ENCODE data around the gene REN. TPM values are rescaled to one million over a fixed set of nuclear protein-coding genes. Genes with fewer than 3 reads are reported as not detected.

REN gene
- total and polyA plus RNA-seq, 9 of the 15 experiments (the other 6 are each of a cell fraction or from before 2014, with no cell fraction given) = 1.7 to 9.9 (median 3.1) TPM

DNA sequence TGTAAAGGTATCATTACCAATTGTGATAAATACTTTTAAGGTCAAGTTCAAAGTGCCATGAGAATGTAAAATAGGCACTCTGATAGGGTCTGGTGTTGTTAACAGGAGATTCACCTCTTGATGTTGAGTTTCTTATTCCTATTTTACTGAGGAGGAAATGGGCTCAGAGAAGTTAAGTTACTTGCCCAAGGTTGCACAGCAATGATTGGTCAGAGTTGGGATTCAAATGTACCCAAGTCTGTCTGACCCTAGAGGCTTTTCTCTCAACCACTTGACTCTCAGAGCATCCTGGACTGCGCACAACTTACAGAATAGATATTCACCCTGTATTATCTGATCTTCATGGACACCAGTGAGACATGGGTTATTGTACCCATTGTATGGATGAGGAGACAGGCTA lies 59.3 kb downstream of the REN start:
- Histone ChIP-seq H3K27me3 (ENCODE audit: control insufficient read depth in 2 of 2, insufficient read depth in 2 of 2, low read length in 2 of 2) (peaks cover 16 to 60% of the 10 kb centered on the region in 2 experiments), H3K27ac (ENCODE audit: extremely low read depth, low read depth, low read length) (no peak overlapping the region), H3K4me2 (ENCODE audit: insufficient read depth, low read length) (no peak overlapping the region), H3K36me3 (ENCODE audit: control insufficient read depth, insufficient read depth, low read length) (no peaks in the 10 kb centered on the region), H3K9ac (ENCODE audit: insufficient read depth in 1 of 2, low read depth in 2 of 2, low read length in 2 of 2) (no peak overlapping the region), H3K4me1 (replicated peaks in 1 of 2; ENCODE audit: control insufficient read depth in 2 of 2, insufficient read depth in 2 of 2, low read length in 2 of 2) (no peaks in the 10 kb centered on the region; a peak in 1 of 5 replicates), H3K79me2 (ENCODE audit: control insufficient read depth, insufficient read depth, low read length) (no peaks in the 10 kb centered on the region), H2AFZ (ENCODE audit: low read depth, low read length) (no peak overlapping the region), H3K9me1 (ENCODE audit: control insufficient read depth, insufficient read depth, low read length) (no peaks in the 10 kb centered on the region), H3K9me3 (replicated peaks; ENCODE audit: control insufficient read depth, insufficient read depth, low read depth, low read length) (no peaks in the 10 kb centered on the region), H3K4me3 (no peak overlapping the region), H4K20me1 (replicated peaks; ENCODE audit: control insufficient read depth, insufficient read depth, low read length) (no peaks in the 10 kb centered on the region; the same call in 1 of the 2 replicates)
- ChIA-PET POLR2A (interaction anchor here (0.7 kb wide), 2 partner anchors 15 to 56 kb away, joined by 3 to 4 read pairs; no protein-coding TSS in a partner anchor), CTCF (ENCODE audit: low intra/inter-chr PET ratio) (no interaction called here)
- DNase-seq (ENCODE audit: extremely low read depth in 1 of 4, low spot score in 3 of 4) (no peak), ATAC-seq (no peak), FAIRE-seq (no peak)
- 0% methylated on average over 1 of the region's 1 CpG for WGBS (ENCODE audit: insufficient coverage, low coverage, missing lambda C conversion rate)
- BruUV-seq (replicated peaks) = no TSS peak
- intact Hi-C loops (cut with micrococcal nuclease) (no loop called here), in situ Hi-C loops (cut with MboI) (no loop called here)
- no peak for TF ChIP-seq DNMT1 (IDR thresholded peaks at IDR 0.05)
- no peak for TF ChIP-seq CREBBP (IDR thresholded peaks at IDR 0.05; ENCODE audit: low read depth, low read length)
- no peak for TF ChIP-seq ZBTB7A (IDR thresholded peaks at IDR 0.05; ENCODE audit: borderline replicate concordance, control insufficient read depth, low read depth, low read length)
- TF ChIP-seq POLR2B (IDR thresholded peaks at IDR 0.05; ENCODE audit: low read depth, partially characterized antibody) = no peak
- TF ChIP-seq KLF10 (CRISPR knock-in tag; IDR thresholded peaks at IDR 0.05) = no peak
- TF ChIP-seq, protein P1, sequence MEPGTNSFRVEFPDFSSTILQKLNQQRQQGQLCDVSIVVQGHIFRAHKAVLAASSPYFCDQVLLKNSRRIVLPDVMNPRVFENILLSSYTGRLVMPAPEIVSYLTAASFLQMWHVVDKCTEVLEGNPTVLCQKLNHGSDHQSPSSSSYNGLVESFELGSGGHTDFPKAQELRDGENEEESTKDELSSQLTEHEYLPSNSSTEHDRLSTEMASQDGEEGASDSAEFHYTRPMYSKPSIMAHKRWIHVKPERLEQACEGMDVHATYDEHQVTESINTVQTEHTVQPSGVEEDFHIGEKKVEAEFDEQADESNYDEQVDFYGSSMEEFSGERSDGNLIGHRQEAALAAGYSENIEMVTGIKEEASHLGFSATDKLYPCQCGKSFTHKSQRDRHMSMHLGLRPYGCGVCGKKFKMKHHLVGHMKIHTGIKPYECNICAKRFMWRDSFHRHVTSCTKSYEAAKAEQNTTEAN (CRISPR knock-in tag; IDR thresholded peaks at IDR 0.05) = no peak
- TF ChIP-seq, protein P2, sequence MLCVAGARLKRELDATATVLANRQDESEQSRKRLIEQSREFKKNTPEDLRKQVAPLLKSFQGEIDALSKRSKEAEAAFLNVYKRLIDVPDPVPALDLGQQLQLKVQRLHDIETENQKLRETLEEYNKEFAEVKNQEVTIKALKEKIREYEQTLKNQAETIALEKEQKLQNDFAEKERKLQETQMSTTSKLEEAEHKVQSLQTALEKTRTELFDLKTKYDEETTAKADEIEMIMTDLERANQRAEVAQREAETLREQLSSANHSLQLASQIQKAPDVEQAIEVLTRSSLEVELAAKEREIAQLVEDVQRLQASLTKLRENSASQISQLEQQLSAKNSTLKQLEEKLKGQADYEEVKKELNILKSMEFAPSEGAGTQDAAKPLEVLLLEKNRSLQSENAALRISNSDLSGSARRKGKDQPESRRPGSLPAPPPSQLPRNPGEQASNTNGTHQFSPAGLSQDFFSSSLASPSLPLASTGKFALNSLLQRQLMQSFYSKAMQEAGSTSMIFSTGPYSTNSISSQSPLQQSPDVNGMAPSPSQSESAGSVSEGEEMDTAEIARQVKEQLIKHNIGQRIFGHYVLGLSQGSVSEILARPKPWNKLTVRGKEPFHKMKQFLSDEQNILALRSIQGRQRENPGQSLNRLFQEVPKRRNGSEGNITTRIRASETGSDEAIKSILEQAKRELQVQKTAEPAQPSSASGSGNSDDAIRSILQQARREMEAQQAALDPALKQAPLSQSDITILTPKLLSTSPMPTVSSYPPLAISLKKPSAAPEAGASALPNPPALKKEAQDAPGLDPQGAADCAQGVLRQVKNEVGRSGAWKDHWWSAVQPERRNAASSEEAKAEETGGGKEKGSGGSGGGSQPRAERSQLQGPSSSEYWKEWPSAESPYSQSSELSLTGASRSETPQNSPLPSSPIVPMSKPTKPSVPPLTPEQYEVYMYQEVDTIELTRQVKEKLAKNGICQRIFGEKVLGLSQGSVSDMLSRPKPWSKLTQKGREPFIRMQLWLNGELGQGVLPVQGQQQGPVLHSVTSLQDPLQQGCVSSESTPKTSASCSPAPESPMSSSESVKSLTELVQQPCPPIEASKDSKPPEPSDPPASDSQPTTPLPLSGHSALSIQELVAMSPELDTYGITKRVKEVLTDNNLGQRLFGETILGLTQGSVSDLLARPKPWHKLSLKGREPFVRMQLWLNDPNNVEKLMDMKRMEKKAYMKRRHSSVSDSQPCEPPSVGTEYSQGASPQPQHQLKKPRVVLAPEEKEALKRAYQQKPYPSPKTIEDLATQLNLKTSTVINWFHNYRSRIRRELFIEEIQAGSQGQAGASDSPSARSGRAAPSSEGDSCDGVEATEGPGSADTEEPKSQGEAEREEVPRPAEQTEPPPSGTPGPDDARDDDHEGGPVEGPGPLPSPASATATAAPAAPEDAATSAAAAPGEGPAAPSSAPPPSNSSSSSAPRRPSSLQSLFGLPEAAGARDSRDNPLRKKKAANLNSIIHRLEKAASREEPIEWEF (CRISPR knock-in tag; IDR thresholded peaks at IDR 0.05) = no peak
- no peak for TF ChIP-seq HDAC1 (IDR thresholded peaks at IDR 0.05)
- no peak for TF ChIP-seq TAF9B (IDR thresholded peaks at IDR 0.05; ENCODE audit: partially characterized antibody)
- TF ChIP-seq MTA1 (IDR thresholded peaks at IDR 0.05; ENCODE audit: borderline replicate concordance) = no peak
- no peak for TF ChIP-seq YY1 (IDR thresholded peaks at IDR 0.05; ENCODE audit: borderline replicate concordance in 1 of 3, control insufficient read depth in 1 of 3, extremely low read depth in 1 of 3, insufficient read depth in 3 of 3, insufficient read length in 1 of 3, insufficient replicate concordance in 2 of 3, low read depth in 1 of 3, low read length in 2 of 3)
- TF ChIP-seq NR2F6 (CRISPR knock-in tag; IDR thresholded peaks at IDR 0.05) = no peak
- TF ChIP-seq BCOR (IDR thresholded peaks at IDR 0.05) = peak; percentile 92
- TF ChIP-seq EP300 (IDR thresholded peaks at IDR 0.05; ENCODE audit: low read length) = no peak
- no peak for TF ChIP-seq CCNT2 (IDR thresholded peaks at IDR 0.05; ENCODE audit: borderline replicate concordance, extremely low read depth, insufficient read length, low read depth, low read length)
- TF ChIP-seq ZNF778 (CRISPR knock-in tag; IDR thresholded peaks at IDR 0.05) = no peak
- TF ChIP-seq MEF2A (IDR thresholded peaks at IDR 0.05; ENCODE audit: control insufficient read depth, low read depth, low read length) = no peak
- TF ChIP-seq SRSF3 (IDR thresholded peaks at IDR 0.05; ENCODE audit: insufficient read depth, low read length) = no peak

Measured in K562 (cell line).